Anterior cingulate cortex (tissue), 58 donors: Measurements from ENCODE around the gene CFAP410.

Source experiments
- DNase-seq, 58 donors: peaks; one replicate each; lab custom pipeline; 2025; lab: John Stamatoyannopoulos, UW

CFAP410 gene

GRCh38 chr21:44321846-44322450 is 17.2 kb downstream of the CFAP410 start:
- DNase-seq: no peak

GRCh38 chr21:44320847-44321246 is 18.3 kb downstream of the CFAP410 start:
- no peak for DNase-seq

GRCh38 chr21:44319407-44320065 is 19.7 kb downstream of the CFAP410 start:
- DNase-seq: no peak

- DNase-seq: no peak
These were observed 20.5 kb downstream of the CFAP410 start for GRCh38 chr21:44318489-44319285.

GRCh38 chr21:44317871-44318270 is 21.3 kb downstream of the CFAP410 start:
- no peak for DNase-seq

- DNase-seq: peak in 16 of 58 donors; percentile 19 to 68 (median 43)
These were observed 21.9 kb downstream of the CFAP410 start for GRCh38 chr21:44317241-44317782.

- no peak for DNase-seq
These were observed 22.8 kb downstream of the CFAP410 start for GRCh38 chr21:44316277-44316900.

GRCh38 chr21:44315691-44316203 is 23.4 kb downstream of the CFAP410 start:
- DNase-seq: no peak

- no peak for DNase-seq
These were observed 24.6 kb downstream of the CFAP410 start for GRCh38 chr21:44314561-44314960.

- no peak for DNase-seq
These were observed 25.1 kb downstream of the CFAP410 start for GRCh38 chr21:44314128-44314527.

- DNase-seq: peak in 3 of 58 donors; percentile 33 to 34 (median 34)
These were observed 25.7 kb downstream of the CFAP410 start for GRCh38 chr21:44313451-44313850.

- no peak for DNase-seq
These were observed 26.5 kb downstream of the CFAP410 start for GRCh38 chr21:44312716-44313115.

GRCh38 chr21:44312089-44312488 is 27.1 kb downstream of the CFAP410 start:
- DNase-seq: no peak

- DNase-seq: no peak
These were observed 28.3 kb downstream of the CFAP410 start for GRCh38 chr21:44310628-44311507.

GRCh38 chr21:44306936-44307704 is 32.1 kb downstream of the CFAP410 start:
- DNase-seq: no peak

GRCh38 chr21:44305691-44306090 is 33.5 kb downstream of the CFAP410 start:
- DNase-seq: peak in 10 of 58 donors; percentile 24 to 61 (median 34)

- DNase-seq: peak in 51 of 58 donors; percentile 14 to 80 (median 55)
These were observed 34.3 kb downstream of the CFAP410 start for GRCh38 chr21:44304877-44305293.

- peak in 22 of 58 donors; percentile 21 to 65 (median 42) for DNase-seq
These were observed 35.1 kb downstream of the CFAP410 start for GRCh38 chr21:44304011-44304616.
